HUES6 (cell line): ENCODE measurements around the gene TOMM40L.

Source experiments
- H3K27ac ChIP-seq: 2 replicates; pipeline ENCODE4 v1.7.0; 2013; ENCODE audit warnings: low read depth, mild to moderate bottlenecking, low read length, inconsistent platforms
- H3K27me3 ChIP-seq: 2 replicates; pipeline ENCODE4 v1.6.1; 2013; ENCODE audit warnings: low read length; ENCODE audit not compliant: control insufficient read depth, insufficient read depth
- H3K36me3 ChIP-seq: 2 replicates; pipeline ENCODE4 v1.6.1; 2013; ENCODE audit warnings: low read length; ENCODE audit not compliant: control insufficient read depth, insufficient read depth
- H3K4me1 ChIP-seq: 2 replicates; pipeline ENCODE4 v1.6.1; 2013; ENCODE audit warnings: low read length; ENCODE audit not compliant: control insufficient read depth, insufficient read depth
- H3K4me3 ChIP-seq: 2 replicates; pipeline ENCODE4 v1.5.1; 2013; ENCODE audit warnings: low read depth, low read length
- H3K9ac ChIP-seq: one replicate; pipeline ENCODE4 v1.6.1; 2013; ENCODE audit warnings: mild to moderate bottlenecking, low read length
- H3K9me3 ChIP-seq: 2 replicates; pipeline ENCODE4 v1.6.1; 2013; ENCODE audit warnings: low read depth, low read length; ENCODE audit not compliant: control insufficient read depth, insufficient read depth

TOMM40L gene

GRCh38 chr1:161198194-161198896 is 27.5 kb upstream of the TOMM40L start:
- peaks cover 11% of the 10 kb centered on the region; the same call in 1 of the 2 replicates for H3K36me3 ChIP-seq
- H3K27ac ChIP-seq, result peak overlapping the region; percentile 45; the same call in 1 of the 2 replicates
- H3K9ac ChIP-seq, result peak overlapping the region; percentile 47
- no peaks in the 10 kb centered on the region for H3K9me3 ChIP-seq
- peaks cover 56% of the 10 kb centered on the region for H3K4me1 ChIP-seq
- H3K4me3 ChIP-seq, result peak overlapping the region; percentile 54
- no peaks in the 10 kb centered on the region for H3K27me3 ChIP-seq

GRCh38 chr1:161198897-161199431 is 26.9 kb upstream of the TOMM40L start, which contains the start of gene ADAMTS4:
ADAMTS4 (minus strand) TSS chr1:161199054; CDS start chr1:161198627, 427 bp downstream.
- peaks cover 17% of the 10 kb centered on the region for H3K36me3 ChIP-seq
- H3K9ac ChIP-seq, result peak within 1 kb of the TSS; percentile 47
- H3K27me3 ChIP-seq, result no peaks in the 10 kb centered on the region
- peaks cover 56% of the 10 kb centered on the region for H3K4me1 ChIP-seq
- no peaks in the 10 kb centered on the region for H3K9me3 ChIP-seq
- peak within 1 kb of the TSS; percentile 54 for H3K4me3 ChIP-seq
- peak within 1 kb of the TSS; percentile 96 for H3K27ac ChIP-seq

- peaks cover 56% of the 10 kb centered on the region for H3K4me1 ChIP-seq
- H3K27me3 ChIP-seq, result no peaks in the 10 kb centered on the region
- H3K27ac ChIP-seq, result peak overlapping the region; percentile 96
- peaks cover 24% of the 10 kb centered on the region for H3K36me3 ChIP-seq
- no peaks in the 10 kb centered on the region for H3K9me3 ChIP-seq
- peak overlapping the region; percentile 54; the same call in 1 of the 2 replicates for H3K4me3 ChIP-seq
- peak overlapping the region; percentile 19 for H3K9ac ChIP-seq
Observed at GRCh38 chr1:161199506-161200139, 26.2 kb upstream of the TOMM40L start.

DNA sequence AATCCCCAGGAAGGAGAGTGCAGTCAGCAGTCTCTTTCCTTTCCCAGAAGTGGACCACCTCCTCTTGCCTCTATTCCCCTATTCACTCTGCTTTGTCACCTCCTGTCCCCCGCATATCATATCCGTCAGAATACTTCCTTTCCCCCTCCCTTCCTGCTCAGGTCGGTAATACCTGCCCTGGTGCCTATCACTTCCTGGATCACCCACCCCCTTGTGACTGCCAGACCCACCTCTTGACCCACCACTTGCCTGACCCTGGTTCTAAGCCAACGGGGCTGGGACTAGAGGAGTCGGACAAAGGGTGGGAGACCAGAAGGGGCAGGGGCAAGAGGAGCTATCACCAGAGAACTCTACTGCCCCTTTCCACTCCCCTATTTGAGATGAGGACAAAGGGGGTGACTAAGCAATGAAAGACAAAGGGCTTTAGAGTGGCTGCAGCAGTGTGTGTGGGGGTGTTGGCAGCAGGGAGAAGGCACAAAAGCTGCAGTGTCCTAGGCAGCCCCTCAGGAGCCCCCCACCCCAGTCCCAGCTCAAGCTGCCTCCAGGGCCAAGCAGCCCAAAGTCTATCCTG is 25.4 kb upstream of the TOMM40L start:
- peaks cover 26% of the 10 kb centered on the region for H3K36me3 ChIP-seq
- no peaks in the 10 kb centered on the region for H3K9me3 ChIP-seq
- H3K27ac ChIP-seq, result peak overlapping the region; percentile 96
- H3K4me1 ChIP-seq, result peaks cover 56% of the 10 kb centered on the region
- H3K4me3 ChIP-seq, result 0 out of 2 replicates have a peak overlapping the region, but pooled peaks have one; percentile 54
- peak overlapping the region; percentile 79 for H3K9ac ChIP-seq
- H3K27me3 ChIP-seq, result no peaks in the 10 kb centered on the region

- Histone ChIP-seq H3K4me3 (peak overlapping the region; percentile 78), H3K4me1 (peaks cover 56% of the 10 kb centered on the region), H3K27ac (peak overlapping the region; percentile 96)
Observed at GRCh38 chr1:161200992-161201835, 24.6 kb upstream of the TOMM40L start.

DNA sequence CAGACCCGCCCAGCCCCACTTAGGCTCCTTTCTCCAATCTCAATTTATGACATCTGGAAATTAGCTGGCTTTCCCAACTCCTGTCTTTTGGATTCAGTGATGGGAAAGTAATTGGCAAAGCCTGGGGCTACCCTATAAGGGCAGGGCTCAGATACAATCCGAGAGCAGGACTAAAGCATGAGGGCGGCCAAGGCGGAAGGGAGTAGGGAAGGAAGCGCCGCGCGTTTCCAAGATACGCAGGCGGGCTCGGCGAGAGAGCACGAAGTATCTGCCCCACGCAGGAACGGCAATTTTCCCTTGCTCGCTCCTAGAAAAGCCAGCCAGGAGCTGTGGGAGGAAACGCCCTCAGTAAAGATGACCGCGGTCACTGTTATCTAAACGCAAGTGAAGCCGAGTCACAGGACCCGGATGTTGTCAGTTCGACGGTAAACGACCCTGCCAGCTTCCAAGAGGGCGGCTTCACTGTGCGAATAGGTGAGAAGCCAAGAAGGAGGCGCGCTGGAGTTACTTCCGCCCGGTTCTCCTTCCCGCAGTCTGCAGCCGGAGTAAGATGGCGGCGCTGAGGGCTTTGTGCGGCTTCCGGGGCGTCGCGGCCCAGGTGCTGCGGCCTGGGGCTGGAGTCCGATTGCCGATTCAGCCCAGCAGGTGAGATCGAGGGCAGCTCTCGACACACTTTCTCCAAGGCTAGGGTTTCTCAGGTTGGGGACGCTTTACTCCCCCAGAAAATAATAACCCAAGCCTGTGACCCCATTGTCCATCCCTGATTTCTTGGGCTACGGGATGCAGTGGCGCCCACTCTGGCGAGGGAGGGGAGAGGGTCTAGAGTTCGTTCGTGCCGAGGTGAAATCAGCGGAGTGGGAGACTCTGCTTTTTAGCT is 23.8 kb upstream of the TOMM40L start, which contains the start of gene NDUFS2:
Gene NDUFS2 (plus strand): TSS at position 532 of the 877 bp plus-strand sequence. CDS start 19 bp downstream, at position 551.
- Histone ChIP-seq H3K36me3 (peaks cover 37% of the 10 kb centered on the region), H3K27me3 (no peaks in the 10 kb centered on the region), H3K9me3 (no peaks in the 10 kb centered on the region), H3K4me3 (peak within 1 kb of the TSS; percentile 78), H3K4me1 (peaks cover 49% of the 10 kb centered on the region), H3K9ac (peak within 1 kb of the TSS; percentile 91), H3K27ac (peak within 1 kb of the TSS; percentile 96)

More at GRCh38 chr1:161200992-161201835, 24.6 kb upstream of the TOMM40L start:
- no peaks in the 10 kb centered on the region for H3K9me3 ChIP-seq
- peaks cover 29% of the 10 kb centered on the region for H3K36me3 ChIP-seq
- H3K9ac ChIP-seq, result peak overlapping the region; percentile 79
- H3K27me3 ChIP-seq, result no peaks in the 10 kb centered on the region

GRCh38 chr1:161206411-161207140 is 19.3 kb upstream of the TOMM40L start:
- no peaks in the 10 kb centered on the region for H3K27me3 ChIP-seq
- H3K9ac ChIP-seq, result no peak overlapping the region
- no peak overlapping the region for H3K27ac ChIP-seq
- H3K36me3 ChIP-seq, result peaks cover 70% of the 10 kb centered on the region
- no peak overlapping the region for H3K4me3 ChIP-seq
- H3K4me1 ChIP-seq, result peaks cover 8% of the 10 kb centered on the region
- H3K9me3 ChIP-seq, result no peaks in the 10 kb centered on the region

DNA sequence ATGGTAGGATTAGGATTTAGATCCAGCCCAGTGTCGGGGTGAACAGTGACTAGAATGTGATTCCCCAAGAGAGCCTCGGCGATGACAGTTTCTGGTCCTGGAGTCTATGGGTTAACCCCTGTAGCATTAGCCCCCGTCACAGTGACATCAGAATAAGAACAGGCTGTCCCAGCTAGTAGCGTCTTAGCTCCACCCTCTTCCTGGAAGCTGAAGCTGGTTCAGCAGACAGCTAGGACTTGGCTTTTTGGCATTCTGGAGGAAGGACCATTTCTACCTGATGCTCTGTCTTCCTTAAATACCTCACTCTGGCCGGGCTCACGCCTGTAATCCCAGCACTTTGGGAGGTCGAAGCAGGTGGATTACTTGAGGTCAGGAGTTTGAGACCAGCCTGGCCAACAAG is 18.7 kb upstream of the TOMM40L start:
- Histone ChIP-seq H3K4me3 (no peak overlapping the region), H3K27me3 (no peaks in the 10 kb centered on the region), H3K9ac (no peak overlapping the region), H3K27ac (no peak overlapping the region), H3K36me3 (peaks cover 76% of the 10 kb centered on the region), H3K4me1 (peaks cover 4% of the 10 kb centered on the region), H3K9me3 (no peaks in the 10 kb centered on the region)

DNA sequence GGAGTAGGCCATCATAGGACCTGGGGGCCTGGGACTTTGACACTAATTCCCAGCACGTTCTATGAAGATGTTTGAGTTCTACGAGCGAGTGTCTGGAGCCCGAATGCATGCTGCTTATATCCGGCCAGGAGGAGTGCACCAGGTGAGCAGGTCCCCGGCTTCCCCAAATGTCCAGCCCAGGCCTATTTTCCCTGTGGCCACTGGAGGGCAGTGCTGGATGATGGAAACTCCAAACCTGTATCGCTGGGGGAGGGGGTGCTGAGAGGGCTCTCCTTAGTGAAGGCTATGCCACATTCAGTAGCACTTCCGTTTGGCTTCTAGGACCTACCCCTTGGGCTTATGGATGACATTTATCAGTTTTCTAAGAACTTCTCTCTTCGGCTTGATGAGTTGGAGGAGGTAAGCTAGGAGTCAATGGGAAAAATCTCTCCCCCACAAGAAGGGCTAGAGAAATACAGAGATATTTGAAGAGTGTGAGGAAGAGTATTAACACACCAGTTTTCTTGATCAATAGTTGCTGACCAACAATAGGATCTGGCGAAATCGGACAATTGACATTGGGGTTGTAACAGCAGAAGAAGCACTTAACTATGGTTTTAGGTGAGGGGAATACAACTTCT is 16.0 kb upstream of the TOMM40L start:
- Histone ChIP-seq H3K36me3 (peaks cover 85% of the 10 kb centered on the region), H3K27me3 (no peaks in the 10 kb centered on the region), H3K9me3 (no peaks in the 10 kb centered on the region), H3K4me1 (peaks cover 4% of the 10 kb centered on the region), H3K27ac (no peak overlapping the region), H3K4me3 (no peak overlapping the region), H3K9ac (no peak overlapping the region)
